Left ventricle myocardium inferior (tissue), 1 donor: ENCODE results near the gene HECTD4. TPM values are rescaled to one million over a fixed set of nuclear protein-coding genes. Genes with fewer than 3 reads are reported as not detected.

ENCODE experiments used
- DNase-seq: peaks from one replicate; pipeline ENCODE4 v3.0.0-alpha.2; 2020
- H3K27ac ChIP-seq: fragments of 200-600 bp; replicated peaks from 2 replicates; pipeline ENCODE4 v1.8.0; 2021
- H3K27me3 ChIP-seq: fragments of 200-600 bp; 2 replicates; pipeline ENCODE4 v1.8.0; 2021; ENCODE audit warnings: low read depth
- H3K36me3 ChIP-seq: fragments of 200-600 bp; 2 replicates; pipeline ENCODE4 v1.8.0; 2021
- H3K4me1 ChIP-seq: fragments of 200-600 bp; 2 replicates; pipeline ENCODE4 v1.8.0; 2021
- H3K4me3 ChIP-seq: fragments of 200-600 bp; 2 replicates; pipeline ENCODE4 v1.8.0; 2021; ENCODE audit warnings: mild to moderate bottlenecking, moderate library complexity
- H3K9me3 ChIP-seq: fragments of 200-600 bp; replicated peaks from 2 replicates; pipeline ENCODE4 v1.8.0; 2021
- CTCF ChIP-seq: fragments of 200-600 bp; IDR thresholded peaks from 2 replicates; pipeline ENCODE4 v1.8.0; 2021; ENCODE audit warnings: antibody characterized with exemption, mild to moderate bottlenecking, borderline replicate concordance
- intact Hi-C: fragments of 100-400 bp; cut with micrococcal nuclease; formaldehyde crosslinking; loops from one replicate; pipeline ENCODE4 v1.11.0; 2022
- total RNA-seq: library from RNA; stranded (reverse); fragmentation: NEBNext Ultra II Directional; extraction: Animal tissue kit (Norgen Biotek cat#: 25700); gene quantifications from one replicate; pipeline ENCODE4 v1.2.1, GENCODE V29; 2021
- donor health status: DM: no; HTN: yes; CAD: no; lungs with severe emphysema.

Gene HECTD4
- total RNA-seq, 1 donor from 2014 or later = 23.4 TPM

- intact Hi-C loops = no loop called here
- Histone ChIP-seq H3K4me3 (no peak overlapping the region), H3K9me3 (no peaks in the 10 kb centered on the region), H3K4me1 (peaks cover 50% of the 10 kb centered on the region), H3K36me3 (no peaks in the 10 kb centered on the region), H3K27ac (no peak overlapping the region), H3K27me3 (no peaks in the 10 kb centered on the region)
- no peak for DNase-seq
- TF ChIP-seq CTCF = no peak
Measured at GRCh38 chr12:112328456-112329124, 53.6 kb downstream of the HECTD4 start.

DNA sequence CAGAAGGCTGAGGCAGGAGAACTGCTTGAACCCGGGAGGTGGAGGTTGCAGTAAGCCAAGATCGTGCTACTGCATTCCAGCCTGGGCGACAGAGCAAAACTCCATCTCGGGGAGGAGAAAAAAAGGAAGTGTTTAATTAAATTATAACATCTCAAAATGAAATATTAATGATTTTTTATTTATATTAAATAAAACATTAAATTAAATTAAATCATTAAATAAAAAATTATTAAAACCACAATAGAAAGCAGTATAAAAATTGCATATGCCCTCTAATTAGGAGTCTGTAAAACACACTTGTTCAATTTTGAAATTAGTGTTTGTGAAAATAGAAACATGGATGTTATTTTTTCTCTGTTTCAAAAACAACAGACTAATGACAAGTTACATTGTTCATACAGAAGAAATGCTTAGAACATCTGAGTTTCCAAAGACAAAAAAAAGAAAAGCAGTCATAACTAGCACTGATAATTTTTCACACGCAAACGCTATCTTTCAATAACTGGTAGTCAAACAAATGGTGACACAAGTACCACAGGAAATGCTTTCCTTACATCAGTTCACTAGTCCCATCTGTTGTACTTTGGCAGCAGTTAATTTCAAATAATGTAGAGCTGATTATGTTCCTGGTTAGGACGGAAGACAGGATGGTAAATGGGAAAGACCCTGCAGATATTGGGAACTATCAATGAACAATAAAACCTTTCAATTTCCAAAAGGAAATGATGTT is 54.9 kb downstream of the HECTD4 start:
- no peak for TF ChIP-seq CTCF
- no peaks in the 10 kb centered on the region for H3K36me3 ChIP-seq

GRCh38 chr12:112325622-112326207 is 56.5 kb downstream of the HECTD4 start:
- H3K27ac ChIP-seq = no peak overlapping the region

More for the DNA sequence above, 54.9 kb downstream of the HECTD4 start:
- Histone ChIP-seq H3K4me3 (no peak overlapping the region), H3K27me3 (no peaks in the 10 kb centered on the region), H3K4me1 (peaks cover 44% of the 10 kb centered on the region), H3K9me3 (no peaks in the 10 kb centered on the region), H3K27ac (no peak overlapping the region)
- DNase-seq = no peak
- intact Hi-C loops = no loop called here

DNA sequence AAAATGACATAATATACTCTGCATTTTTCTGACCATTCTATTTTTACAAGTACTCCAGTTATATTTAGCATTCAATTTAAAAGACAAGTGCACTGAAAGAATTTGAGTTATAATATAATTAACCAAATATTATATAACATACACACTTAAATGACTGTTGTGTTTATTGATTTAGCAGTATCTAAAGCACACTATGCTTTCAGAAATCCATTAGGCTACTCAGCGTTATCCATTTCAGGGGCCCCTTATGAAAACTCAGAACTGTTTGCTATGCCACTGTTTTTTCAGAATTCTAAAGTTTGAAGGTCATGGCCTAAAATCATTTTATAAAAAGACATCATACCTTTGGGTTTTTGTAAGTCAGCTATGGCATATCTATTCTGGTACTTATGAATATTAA is 57.1 kb downstream of the HECTD4 start:
- no peak overlapping the region for H3K4me3 ChIP-seq
- H3K27me3 ChIP-seq = no peaks in the 10 kb centered on the region
- intact Hi-C loops = no loop called here
- TF ChIP-seq CTCF = no peak
- no peaks in the 10 kb centered on the region for H3K36me3 ChIP-seq
- H3K9me3 ChIP-seq = no peaks in the 10 kb centered on the region
- H3K4me1 ChIP-seq = peaks cover 47% of the 10 kb centered on the region
- DNase-seq = no peak
- H3K27ac ChIP-seq = no peak overlapping the region

More at GRCh38 chr12:112325622-112326207, 56.5 kb downstream of the HECTD4 start:
- Histone ChIP-seq H3K36me3 (no peaks in the 10 kb centered on the region), H3K4me3 (no peak overlapping the region), H3K27me3 (no peaks in the 10 kb centered on the region), H3K9me3 (no peaks in the 10 kb centered on the region), H3K4me1 (peaks cover 47% of the 10 kb centered on the region)
- no peak for TF ChIP-seq CTCF
- intact Hi-C loops = no loop called here
- DNase-seq = no peak

DNA sequence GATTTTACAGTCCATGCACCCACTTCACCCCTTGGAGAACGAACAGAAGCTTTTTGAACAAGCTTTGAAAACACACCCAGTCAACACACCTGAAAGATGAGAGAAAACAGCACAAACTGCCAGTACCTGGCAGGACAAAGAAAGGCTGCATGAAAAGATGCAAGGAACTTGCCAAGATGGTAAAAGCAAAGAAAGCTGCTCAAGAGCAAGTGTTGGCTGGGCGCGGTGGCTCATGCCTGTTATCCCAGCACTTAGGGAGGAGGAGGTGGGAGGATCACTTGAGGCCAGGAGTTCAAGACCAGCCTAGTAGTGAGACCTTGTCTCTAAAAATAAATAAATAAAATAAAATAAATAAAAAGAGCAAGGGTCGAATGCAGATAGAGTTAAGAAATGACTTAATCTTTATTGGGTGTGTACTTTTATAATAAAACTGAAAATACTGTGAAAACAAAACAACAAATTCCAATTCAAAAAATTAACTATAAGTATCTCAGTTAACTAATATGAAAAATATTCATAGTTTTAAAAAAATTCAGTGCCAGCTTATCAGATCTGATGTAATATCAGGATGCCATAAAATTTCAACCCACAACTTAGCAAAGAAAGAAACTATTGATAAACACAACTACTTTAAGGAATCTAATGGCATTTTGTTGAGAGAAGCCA is 59.2 kb downstream of the HECTD4 start:
- Histone ChIP-seq H3K4me1 (peaks cover 45% of the 10 kb centered on the region), H3K9me3 (no peaks in the 10 kb centered on the region), H3K27me3 (no peaks in the 10 kb centered on the region), H3K36me3 (peaks cover 6% of the 10 kb centered on the region), H3K27ac (no peak overlapping the region), H3K4me3 (no peak overlapping the region)
- DNase-seq = no peak
- intact Hi-C loops = no loop called here
- TF ChIP-seq CTCF = no peak
